Aorta (tissue), 5 donors: ENCODE results near the gene TXNL4A. TPM values are rescaled to one million over a fixed set of nuclear protein-coding genes. Genes with fewer than 3 reads are reported as not detected.

ENCODE experiments used
- ATAC-seq: fragments of 200-7000 bp; cut with Tn5 transposase; one replicate; pipeline ENCODE4 v1.9.1; 2022; ENCODE audit warnings: moderate library complexity; ENCODE audit not compliant: low FRiP score
- DNase-seq, 2 donors: peaks; one replicate each; pipeline ENCODE4 v3.0.0-alpha.2; 2020
- H3K27ac ChIP-seq, 2 donors: one replicate each; pipeline ENCODE4 v1.5.1; 2013; ENCODE audit warnings: low read length in 2 of 2, mild to moderate bottlenecking in 2 of 2, moderate library complexity in 2 of 2, control low read depth in 1 of 2, inconsistent platforms in 1 of 2, low read depth in 1 of 2
- H3K27me3 ChIP-seq, 2 donors: one replicate each; pipeline ENCODE4 v1.6.1; 2013; ENCODE audit warnings: control low read depth in 1 of 2, low read length in 1 of 2, mild to moderate bottlenecking in 1 of 2, moderate library complexity in 1 of 2; ENCODE audit not compliant: insufficient read depth in 2 of 2, control insufficient read depth in 1 of 2
- H3K36me3 ChIP-seq, 2 donors: one replicate each; pipeline ENCODE4 v1.6.1; 2013; ENCODE audit warnings: control low read depth in 1 of 2, low read length in 1 of 2, mild to moderate bottlenecking in 1 of 2; ENCODE audit not compliant: insufficient read depth in 2 of 2, control insufficient read depth in 1 of 2
- H3K4me1 ChIP-seq, 2 donors: one replicate each; pipeline ENCODE4 v1.6.1; 2013; ENCODE audit warnings: low read length in 2 of 2, control low read depth in 1 of 2, mild to moderate bottlenecking in 1 of 2, moderate library complexity in 1 of 2; ENCODE audit not compliant: insufficient read depth in 2 of 2, control insufficient read depth in 1 of 2
- H3K4me3 ChIP-seq, 2 donors: one replicate each; pipeline ENCODE4 v1.5.1; 2013; ENCODE audit warnings: low read length in 2 of 2, control low read depth in 1 of 2, mild to moderate bottlenecking in 1 of 2
- H3K9me3 ChIP-seq: one replicate; pipeline ENCODE4 v1.6.1; 2013; ENCODE audit warnings: mild to moderate bottlenecking, low read length; ENCODE audit not compliant: control insufficient read depth
- WGBS, 2 donors: extraction: QIAGEN DNeasy Blood & Tissue Kit; methylation state at CpG; one replicate each; pipeline ENCODE4 v1.1.7; 2013; 5-methylcytosine and 5-hydroxymethylcytosine counted together
- intact Hi-C, 2 donors: fragments of 100-400 bp; cut with DNase I; formaldehyde crosslinking; loops; one replicate each; pipeline versions ENCODE4 v1.14.2 to v1.15.0; 2022
- polyA plus RNA-seq, 2 donors: library from polyadenylated mRNA; stranded (reverse); fragments of 200-250 nt; gene quantifications; one replicate each; pipeline ENCODE4 v1.2.3, GENCODE V29; 2013
- total RNA-seq, 2 donors: library from RNA; stranded (reverse); fragmentation: NEBNext Ultra II Directional; extraction: Animal tissue kit (Norgen Biotek cat#: 25700); gene quantifications; one replicate each; pipeline ENCODE4 v1.2.1, GENCODE V29; 2021
- donor health status: healthy with polysubstance abuse.
- donor health status: Bipolar disorder and iron deficiency.
- donor health status: DM: no; HTN: no; CAD: no.
- donor health status: DM: no; HTN: no; CAD: no.
- donor health status: DM: yes; HTN: yes; CAD: no.

The TXNL4A gene
- total and polyA plus RNA-seq, 4 donors: 69.5 to 109 (median 71.9) TPM

DNA sequence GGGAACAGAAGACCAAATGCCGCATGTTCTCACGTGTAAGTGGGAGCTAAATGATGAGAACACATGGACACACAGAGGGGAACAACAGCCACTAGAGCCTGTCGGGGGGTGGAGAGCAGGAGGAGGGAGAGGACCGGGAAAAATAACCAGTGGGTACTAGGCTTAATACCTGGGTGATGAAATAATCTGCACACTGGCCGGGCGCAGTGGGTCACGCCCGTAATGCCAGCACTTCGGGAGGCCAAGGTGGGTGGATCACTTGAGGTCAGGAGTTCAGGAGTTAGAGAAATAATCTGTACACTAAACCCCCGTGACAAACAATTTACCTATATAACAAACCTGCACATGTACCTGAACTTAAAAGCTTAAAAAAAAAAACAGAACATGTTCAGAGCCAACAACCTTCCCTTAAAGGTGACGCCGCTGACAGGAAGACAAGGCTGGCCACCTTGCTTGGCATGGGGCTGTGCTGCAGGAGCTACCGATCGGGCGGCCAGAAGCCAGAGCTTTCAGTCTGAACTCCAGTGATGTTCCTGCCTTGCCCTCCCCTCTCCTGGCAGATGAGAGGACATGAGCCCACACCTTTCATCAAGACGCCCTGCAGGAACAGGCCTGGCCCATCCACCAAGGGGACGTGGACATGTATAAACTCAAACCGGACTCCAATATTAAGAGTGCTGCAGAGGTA lies 48.1 kb downstream of the TXNL4A start:
- WGBS, 2 donors: 94 to 97% methylated on average over 18 of the region's 18 CpGs
- H3K27ac ChIP-seq: no peak overlapping the region

DNA sequence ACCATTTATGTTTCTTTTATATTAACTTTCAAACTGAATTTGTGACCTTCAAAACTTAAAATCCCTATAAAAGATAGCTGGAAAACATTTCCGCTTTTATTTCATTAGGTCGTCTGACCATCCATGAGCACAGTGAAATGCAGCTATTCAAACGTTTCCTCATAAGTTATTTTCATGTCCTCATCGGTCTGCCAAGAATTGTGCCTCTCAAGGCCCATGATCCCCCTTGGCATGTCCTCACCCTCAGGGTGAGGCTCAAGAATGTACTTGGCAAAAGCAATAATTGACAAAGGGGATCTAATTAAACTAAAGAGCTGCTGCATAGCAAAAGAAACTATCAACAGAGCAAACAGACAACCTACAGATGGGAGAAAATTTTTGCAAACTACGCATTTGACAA lies 49.3 kb downstream of the TXNL4A start:
- DNase-seq (no peak), ATAC-seq (no peak)
- H3K4me1 ChIP-seq: no peaks in the 10 kb centered on the region
- intact Hi-C loops: no loop called here
- no peak overlapping the region for H3K27ac ChIP-seq
- no peak overlapping the region for H3K4me3 ChIP-seq
- peaks cover 2% of the 10 kb centered on the region for H3K9me3 ChIP-seq
- no peaks in the 10 kb centered on the region for H3K27me3 ChIP-seq
- peaks cover 0 to 5% of the 10 kb centered on the region in 2 donors for H3K36me3 ChIP-seq
- 64 to 67% methylated on average over 5 of the region's 5 CpGs for WGBS, 2 donors

More for the DNA sequence above, 48.1 kb downstream of the TXNL4A start:
- no peak for ATAC-seq
- H3K36me3 ChIP-seq: peaks cover 0 to 2% of the 10 kb centered on the region in 2 donors
- peak; percentile 21 to 57 for DNase-seq
- no peaks in the 10 kb centered on the region for H3K9me3 ChIP-seq
- no peaks in the 10 kb centered on the region for H3K4me1 ChIP-seq
- H3K4me3 ChIP-seq: no peak overlapping the region
- intact Hi-C loops: no loop called here
- no peaks in the 10 kb centered on the region for H3K27me3 ChIP-seq

DNA sequence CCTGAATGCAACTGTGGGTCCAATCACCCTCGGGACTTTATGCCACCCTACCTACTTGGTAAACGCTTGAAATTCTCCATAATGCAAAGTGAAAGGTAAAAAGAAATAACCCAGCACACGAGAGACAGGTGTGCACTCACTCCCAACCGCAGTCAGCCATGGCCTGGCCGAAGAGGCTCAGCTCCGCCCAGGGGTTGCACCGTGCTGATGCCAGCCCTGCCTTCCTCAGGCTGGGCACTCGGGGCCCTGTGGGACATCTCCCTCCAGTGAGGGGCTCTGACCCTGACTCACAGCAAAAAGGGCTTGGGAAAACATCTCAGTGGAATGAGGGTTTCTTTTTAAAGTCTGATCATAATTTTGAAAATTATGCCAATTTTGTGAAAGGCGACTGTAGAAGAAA lies 50.2 kb downstream of the TXNL4A start:
- H3K27ac ChIP-seq: no peak overlapping the region
- intact Hi-C loops: no loop called here
- H3K9me3 ChIP-seq: peaks cover 5% of the 10 kb centered on the region
- peaks cover 0 to 7% of the 10 kb centered on the region in 2 donors for H3K36me3 ChIP-seq
- WGBS, 2 donors: 92 to 93% methylated on average over 9 of the region's 9 CpGs
- no peaks in the 10 kb centered on the region for H3K4me1 ChIP-seq
- ATAC-seq: no peak
- DNase-seq: peak; percentile 21 to 39
- no peak overlapping the region for H3K4me3 ChIP-seq
- H3K27me3 ChIP-seq: no peaks in the 10 kb centered on the region

DNA sequence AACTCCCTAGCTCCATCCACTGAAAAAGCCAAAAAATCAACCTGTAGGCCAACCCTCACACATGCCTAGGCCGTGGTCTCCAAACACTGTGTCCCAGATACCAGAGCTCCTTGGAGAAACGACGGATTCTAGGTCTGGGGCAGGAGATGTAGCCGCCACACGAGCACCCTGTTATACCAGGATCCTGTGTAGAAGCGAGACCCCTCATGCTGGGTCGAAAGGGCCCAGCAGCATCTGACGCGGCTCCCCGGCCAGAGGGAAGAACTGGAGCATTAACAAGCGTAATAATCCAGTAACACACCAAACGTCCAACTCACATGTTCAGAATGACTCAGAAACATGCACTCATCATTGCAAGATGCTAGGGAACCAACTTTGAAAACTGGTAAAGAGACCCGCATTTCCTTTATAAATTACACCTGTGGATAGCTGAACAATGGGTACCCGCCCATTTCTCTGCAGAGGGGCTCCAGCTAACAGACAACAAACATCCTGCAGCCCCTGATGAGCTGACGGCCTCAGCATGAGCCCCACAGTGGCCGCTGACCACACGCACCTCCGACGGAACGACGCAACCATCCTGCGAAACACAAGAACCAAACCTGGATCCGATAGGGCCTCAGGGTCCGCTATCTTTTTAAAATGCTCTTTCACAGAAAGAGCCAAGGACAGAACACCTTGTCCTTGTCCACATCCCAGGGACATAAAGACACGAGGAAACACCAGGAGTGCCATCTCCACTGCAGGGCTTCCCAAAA lies 51.1 kb downstream of the TXNL4A start:
- Histone ChIP-seq H3K27me3 (no peaks in the 10 kb centered on the region), H3K27ac (no peak overlapping the region), H3K36me3 (peaks cover 0 to 7% of the 10 kb centered on the region in 2 donors), H3K9me3 (peaks cover 5% of the 10 kb centered on the region), H3K4me1 (no peaks in the 10 kb centered on the region), H3K4me3 (no peak overlapping the region)
- 96 to 97% methylated on average over 25 of the region's 25 CpGs for WGBS, 2 donors
- DNase-seq (peak; percentile 5 to 67), ATAC-seq (no peak)
- intact Hi-C loops: no loop called here

DNA sequence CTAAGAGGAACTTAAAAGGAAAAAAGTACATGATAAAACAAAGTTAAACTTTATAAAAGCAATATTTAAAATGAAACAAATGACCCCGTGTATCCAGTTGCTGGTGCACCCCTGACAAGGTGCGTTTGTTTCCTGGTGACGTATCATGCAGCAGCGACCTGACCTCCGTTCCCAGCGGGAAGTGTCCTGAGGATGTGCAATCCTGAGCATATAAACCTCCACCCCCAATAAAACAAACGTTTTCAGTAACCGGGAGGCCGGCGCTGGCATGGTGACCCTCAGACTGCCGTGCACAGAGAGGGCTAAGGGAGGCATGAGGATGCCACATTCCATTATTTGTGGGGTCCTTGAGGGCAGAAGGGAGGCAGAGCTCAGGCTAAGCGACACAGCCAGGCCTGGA lies 51.7 kb downstream of the TXNL4A start:
- Histone ChIP-seq H3K27me3 (no peaks in the 10 kb centered on the region), H3K27ac (no peak overlapping the region), H3K4me3 (no peak overlapping the region), H3K9me3 (peaks cover 5% of the 10 kb centered on the region), H3K4me1 (no peaks in the 10 kb centered on the region), H3K36me3 (peaks cover 0 to 7% of the 10 kb centered on the region in 2 donors)
- peak; percentile 30 to 69 for DNase-seq
- intact Hi-C loops: no loop called here
- 81 to 87% methylated on average over 12 of the region's 12 CpGs for WGBS, 2 donors
- no peak for ATAC-seq

DNA sequence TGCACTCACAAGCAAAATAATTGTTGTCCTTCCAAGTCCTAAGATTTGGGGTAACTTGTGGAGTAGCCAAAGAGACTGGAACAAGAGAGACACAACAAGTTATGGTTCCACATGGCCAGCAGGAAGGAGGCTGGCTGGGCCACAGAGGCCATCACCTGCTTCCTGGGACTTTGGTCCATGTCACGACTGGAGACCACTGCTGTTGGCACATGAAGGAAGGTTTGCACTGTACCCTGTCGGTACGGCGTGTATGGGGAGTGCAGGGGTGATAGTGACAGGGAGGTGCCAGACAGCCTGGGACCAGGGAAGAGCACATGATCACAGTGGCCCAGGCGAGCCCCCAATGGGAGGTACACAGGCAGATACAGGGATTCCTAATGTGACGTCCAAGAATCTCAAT lies 52.4 kb downstream of the TXNL4A start:
- peaks cover 7% of the 10 kb centered on the region for H3K9me3 ChIP-seq
- H3K36me3 ChIP-seq: peaks cover 0 to 7% of the 10 kb centered on the region in 2 donors
- DNase-seq (peak; percentile 6 to 43), ATAC-seq (no peak)
- H3K4me3 ChIP-seq: no peak overlapping the region
- intact Hi-C loops: no loop called here
- no peaks in the 10 kb centered on the region for H3K4me1 ChIP-seq
- no peak overlapping the region for H3K27ac ChIP-seq
- no peaks in the 10 kb centered on the region for H3K27me3 ChIP-seq
- 97 to 98% methylated on average over 6 of the region's 6 CpGs for WGBS, 2 donors

DNA sequence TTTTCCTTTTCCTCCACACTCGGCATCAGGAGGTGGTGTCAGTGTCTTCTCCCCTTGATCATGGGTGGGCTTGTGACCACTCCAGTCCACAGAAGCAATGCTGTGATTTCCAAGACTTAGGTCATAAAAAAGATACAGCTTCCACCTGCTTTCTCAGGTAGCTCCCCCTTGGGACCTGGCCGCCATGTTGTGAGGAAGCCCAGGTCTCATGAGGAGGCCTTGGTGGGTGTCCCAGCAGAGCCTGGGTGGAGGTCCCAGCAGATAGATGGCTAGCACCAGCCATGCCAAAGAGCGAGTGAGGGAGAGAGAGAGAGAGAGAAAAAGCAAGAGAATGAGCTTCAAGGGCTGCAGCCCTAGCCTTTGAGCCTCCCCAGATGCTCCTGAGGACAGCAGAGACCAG lies 52.9 kb downstream of the TXNL4A start:
- Histone ChIP-seq H3K4me1 (no peaks in the 10 kb centered on the region), H3K27ac (no peak overlapping the region), H3K9me3 (peaks cover 7% of the 10 kb centered on the region), H3K36me3 (peaks cover 0 to 7% of the 10 kb centered on the region in 2 donors), H3K27me3 (no peaks in the 10 kb centered on the region), H3K4me3 (no peak overlapping the region)
- DNase-seq (peak; percentile 9 to 19), ATAC-seq (no peak)
- 96 to 97% methylated on average over 3 of the region's 3 CpGs for WGBS, 2 donors
- intact Hi-C loops: no loop called here

DNA sequence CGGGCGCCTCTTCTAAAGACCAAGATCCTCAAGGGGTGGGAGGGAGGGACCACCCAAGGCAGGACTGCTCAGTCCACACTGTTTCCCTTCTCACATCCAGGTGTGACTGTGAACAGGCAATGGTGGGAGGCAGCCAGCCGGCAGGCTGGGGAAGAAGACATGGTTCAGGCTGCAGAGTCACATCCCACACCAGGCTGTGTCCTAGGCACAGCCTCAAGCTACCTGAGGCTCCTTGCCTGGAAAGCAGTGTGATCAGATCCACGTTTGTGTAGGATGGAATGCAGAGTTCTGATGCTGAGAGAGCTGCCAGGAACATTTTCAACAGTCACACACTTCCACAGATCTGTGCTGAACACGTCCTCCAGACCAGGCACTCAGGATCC lies 53.3 kb downstream of the TXNL4A start:
- Histone ChIP-seq H3K27me3 (no peaks in the 10 kb centered on the region), H3K4me3 (no peak overlapping the region), H3K4me1 (no peaks in the 10 kb centered on the region), H3K9me3 (peaks cover 7% of the 10 kb centered on the region), H3K36me3 (peaks cover 0 to 7% of the 10 kb centered on the region in 2 donors), H3K27ac (no peak overlapping the region)
- intact Hi-C loops: no loop called here
- ATAC-seq (no peak), DNase-seq (peak; percentile 8 to 19)
- WGBS, 2 donors: 64 to 82% methylated on average over 5 of the region's 5 CpGs
